ENCODE measurements around the gene COL13A1.

COL13A1 gene

DNA sequence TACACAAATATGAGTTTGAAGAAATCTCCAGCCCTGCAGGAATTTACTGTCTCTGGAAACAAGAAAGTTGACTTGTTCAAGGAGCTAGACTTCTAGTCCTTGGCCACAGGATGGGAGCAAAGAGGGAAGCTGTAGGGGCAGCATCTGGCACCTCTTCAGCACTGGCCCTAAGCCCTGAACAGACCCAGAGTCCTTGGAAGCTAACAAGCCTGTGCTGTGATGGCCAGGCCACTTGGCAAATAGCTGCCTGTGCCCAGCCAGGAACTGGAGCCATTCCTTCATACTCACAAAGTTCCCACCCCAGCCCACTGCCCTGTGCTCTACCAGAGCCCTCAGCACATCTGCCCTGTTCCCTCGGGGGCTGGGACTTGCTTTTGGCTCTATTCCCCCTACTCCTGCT is 9.4 kb upstream of the COL13A1 start:
- DNase-seq, result no peak

DNA sequence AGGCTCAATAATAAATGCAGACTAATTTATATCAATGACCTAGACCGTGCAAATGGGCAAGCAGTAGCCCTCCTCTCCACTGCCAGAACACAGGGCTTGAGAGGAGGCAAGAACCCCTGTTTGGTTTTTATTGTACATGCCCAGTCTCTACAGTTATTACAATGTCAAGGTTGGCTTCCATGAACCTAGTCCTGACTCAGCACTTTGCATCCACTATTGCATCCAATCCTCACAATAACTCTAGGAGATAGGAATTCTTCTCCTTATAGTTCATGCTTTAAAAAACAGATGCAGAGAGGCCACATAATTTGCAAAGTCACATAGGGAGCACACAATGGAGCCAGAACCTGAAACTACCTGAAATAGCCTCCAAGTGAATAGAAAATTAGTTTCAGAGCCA is 7.0 kb upstream of the COL13A1 start:
- DNase-seq, result no peak

DNA sequence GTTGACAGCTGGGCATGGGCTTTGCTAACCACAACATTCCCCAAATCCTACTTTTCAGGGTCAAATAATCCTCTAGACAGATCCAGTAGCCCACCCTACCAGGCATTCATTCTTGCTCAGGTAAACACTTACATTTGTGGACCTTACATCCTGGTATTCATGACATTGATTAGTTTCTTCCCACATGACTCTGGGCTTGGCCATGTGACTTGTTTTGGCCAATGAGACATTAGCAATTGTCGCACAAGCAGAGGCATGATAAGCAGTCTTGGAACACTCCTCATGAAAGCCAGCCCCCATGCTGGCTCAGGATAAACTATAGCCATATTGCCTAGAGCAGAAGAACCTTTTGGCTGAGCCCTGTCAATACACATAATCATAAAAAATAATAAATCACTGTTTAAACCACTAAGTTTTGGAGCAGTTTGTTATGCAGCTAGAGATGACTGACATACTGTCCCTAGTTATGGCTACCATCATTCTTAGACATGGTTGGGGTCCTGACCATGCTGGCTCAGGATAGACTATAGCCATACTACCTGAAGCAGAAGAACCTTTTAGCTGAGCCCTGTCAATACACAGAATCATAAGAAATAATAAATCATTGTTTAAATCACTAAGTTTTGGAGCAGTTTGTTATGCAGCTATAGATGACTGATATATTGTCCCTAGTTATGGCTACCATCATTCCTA is 6.3 kb upstream of the COL13A1 start:
- DNase-seq, result no peak

DNA sequence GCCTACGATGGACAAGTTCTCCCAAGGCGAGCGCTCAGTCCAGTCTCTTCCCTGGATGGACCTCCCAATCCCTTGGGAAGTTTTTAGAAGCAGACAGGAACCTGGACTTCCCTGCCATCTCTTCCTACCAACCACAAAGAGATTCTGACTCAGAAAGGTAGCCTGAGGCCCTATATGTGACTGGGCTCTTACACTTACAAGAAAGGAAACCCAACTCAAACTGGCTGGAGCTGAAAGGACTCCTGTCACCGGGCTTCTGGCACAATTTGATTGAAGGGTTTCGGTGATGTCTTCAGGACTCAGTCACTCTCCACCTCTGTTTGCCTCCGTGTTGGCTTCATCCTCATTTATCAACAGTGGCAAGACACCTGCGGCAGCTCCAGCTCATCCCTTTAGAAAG is 3.7 kb upstream of the COL13A1 start:
- DNase-seq, result no peak

DNA sequence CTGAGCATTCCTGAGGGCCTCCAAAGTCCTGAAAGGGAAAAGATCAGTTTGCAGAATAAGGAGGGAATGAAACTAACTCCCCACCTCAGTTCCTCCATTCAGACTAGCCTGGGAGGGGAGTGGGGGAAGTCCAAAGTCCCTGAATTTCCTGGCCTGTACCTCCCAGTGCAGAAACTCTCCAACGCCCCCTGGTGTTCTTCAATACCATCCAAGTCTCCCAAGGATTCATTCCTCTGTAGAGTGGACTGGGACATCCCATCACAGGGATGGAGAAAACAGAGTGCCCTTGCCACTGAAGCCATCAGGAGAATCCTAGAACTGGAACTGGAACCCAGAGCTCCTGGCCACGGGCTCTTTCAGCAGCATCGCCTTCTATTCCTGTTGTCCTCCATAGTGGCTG is 1.6 kb upstream of the COL13A1 start:
- peak; percentile 65 for DNase-seq

DNA sequence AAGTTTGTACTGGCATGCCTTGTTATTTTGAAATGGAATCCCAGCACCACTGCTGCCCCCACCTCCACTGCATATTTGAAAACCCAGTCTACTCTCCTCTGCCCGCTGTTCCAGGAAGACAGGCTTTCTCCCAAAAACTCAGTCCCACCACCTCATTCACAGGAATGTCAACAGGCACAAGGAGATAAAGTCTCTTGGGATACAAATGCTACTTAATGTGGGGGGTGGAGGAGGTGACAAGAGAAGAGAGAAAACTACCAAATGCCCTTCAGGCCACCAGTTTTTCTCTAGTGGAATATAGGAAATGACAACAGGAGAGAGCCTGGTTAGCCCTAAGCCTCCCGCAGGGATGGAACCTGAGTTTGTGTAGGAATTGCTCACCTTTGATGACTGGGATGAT is 1.0 kb upstream of the COL13A1 start:
- no peak for DNase-seq

DNA sequence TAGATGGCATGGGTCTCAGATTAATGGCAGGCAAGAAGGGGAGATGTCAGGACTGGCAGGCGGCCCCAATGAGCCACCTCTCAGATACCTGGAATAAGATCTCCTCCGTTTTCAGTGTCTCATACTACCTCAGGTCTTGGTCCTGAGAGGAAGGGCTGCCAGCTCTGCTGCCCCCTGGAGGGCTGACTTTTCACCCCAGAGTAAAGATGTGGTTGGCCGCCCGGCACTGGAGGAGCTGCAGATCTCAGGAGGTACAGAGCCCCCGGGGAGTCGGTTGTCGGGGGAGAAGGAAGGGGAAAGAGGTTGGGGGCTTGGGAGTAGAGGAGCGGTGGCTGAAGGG is 642 bp upstream of the COL13A1 start:
- no peak for DNase-seq

DNA sequence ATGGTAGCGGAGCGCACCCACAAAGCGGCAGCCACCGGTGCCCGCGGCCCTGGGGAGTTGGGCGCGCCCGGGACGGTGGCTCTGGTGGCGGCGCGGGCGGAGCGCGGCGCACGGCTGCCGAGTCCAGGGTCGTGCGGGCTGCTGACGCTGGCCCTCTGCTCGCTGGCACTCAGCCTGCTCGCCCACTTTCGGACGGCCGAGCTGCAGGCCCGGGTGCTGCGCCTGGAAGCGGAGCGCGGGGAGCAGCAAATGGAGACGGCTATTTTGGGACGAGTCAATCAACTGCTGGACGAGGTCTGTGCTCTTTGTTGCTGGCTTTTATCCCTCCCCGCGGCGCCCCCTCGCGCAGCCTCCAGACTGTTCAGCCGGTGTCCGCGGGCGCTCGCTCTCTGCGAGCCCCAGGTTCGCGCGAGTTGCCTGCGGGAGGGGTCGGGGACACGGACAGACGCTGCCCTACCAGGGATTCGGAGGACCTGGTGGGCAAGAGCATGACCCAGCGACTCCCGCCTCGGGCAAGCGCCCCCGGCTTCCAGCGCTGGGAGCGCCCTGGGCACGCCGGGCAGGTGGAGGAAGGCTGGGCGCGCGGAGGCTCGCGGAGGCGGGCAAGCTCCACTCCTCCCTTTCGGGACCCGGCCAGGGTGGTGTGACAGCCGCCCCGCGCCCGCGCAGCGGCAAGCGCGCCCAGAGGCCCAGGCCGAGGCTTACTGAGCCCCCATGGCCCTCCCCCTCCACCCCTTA is 887 bp downstream of the COL13A1 start:
- peak; percentile 91 for DNase-seq

DNA sequence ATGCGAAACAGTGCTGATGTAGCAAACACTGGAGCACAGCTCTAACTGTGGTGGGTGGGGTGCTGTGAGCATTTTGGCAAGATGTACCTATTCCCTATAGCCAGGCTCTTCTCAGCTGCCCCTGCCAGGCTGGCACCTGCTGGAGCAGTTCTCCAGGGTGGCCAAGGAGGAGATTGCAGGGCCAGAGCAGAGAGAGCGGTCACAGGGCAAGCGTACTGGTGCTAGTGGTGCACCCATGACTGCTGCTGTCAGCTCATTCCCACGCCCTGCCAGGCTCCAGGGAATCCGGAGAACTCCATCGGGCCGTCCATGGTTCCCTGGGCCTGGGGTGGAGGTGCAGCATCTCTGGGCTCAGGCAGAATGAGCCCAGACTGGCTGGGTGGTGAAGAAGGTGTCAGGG is 2.1 kb downstream of the COL13A1 start:
- peak; percentile 44 for DNase-seq

DNA sequence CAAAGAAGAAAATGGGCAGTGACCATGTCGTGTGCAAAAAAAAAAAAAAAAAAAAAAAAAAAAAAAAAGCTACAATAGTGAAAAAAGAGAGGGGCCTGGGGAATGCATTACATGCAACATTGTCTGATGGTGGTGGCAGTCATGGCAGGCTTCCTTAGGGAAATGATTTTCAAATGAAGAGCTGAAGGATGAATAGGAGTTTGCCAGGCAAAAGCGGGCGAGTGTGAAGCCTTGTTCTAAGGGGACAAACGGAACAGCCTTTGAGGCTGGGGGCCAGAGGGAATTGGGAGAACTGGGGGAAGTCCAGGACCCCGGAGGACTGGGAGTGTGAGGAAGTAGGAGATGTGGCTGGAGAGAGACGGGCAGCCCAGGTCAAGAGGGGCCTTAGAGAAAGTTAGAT is 3.1 kb downstream of the COL13A1 start:
- DNase-seq, result no peak

DNA sequence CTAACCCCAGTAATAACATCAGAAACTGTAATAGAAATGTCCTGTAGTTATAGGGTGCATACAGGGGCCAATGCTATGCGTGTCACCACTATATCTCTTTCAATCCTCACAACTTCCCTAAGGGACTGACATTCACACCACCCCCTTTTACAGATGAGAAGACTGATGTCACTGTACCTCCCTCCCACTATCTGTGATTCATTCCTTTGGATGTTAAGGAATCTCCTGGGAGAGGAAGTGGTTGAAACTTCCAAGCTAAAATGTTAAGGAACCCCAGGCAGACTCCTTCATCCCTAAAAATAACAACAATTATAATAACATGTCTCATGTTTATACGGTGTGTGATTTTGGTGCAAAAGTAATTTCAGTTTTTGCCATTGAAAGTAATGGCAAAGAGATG is 5.4 kb downstream of the COL13A1 start:
- DNase-seq, result no peak

DNA sequence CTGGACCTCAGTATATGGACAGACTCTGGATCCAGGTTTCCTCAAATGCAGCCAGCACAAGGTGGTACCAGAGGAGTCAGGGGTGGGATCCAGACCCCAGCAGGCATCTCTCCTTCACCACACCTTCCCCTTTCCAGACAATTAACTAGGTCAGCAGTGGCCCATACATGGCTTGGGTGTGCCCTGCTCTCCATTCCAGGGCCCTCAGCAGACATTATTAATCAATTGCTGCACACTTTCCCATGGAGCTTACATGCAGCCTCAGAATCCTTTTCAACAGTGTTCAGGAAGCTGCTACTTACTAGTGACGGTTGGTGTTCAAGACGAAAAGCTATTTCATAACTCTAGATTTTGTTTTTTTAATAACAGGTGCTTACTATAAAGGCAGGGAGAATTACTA is 6.0 kb downstream of the COL13A1 start:
- DNase-seq, result no peak

DNA sequence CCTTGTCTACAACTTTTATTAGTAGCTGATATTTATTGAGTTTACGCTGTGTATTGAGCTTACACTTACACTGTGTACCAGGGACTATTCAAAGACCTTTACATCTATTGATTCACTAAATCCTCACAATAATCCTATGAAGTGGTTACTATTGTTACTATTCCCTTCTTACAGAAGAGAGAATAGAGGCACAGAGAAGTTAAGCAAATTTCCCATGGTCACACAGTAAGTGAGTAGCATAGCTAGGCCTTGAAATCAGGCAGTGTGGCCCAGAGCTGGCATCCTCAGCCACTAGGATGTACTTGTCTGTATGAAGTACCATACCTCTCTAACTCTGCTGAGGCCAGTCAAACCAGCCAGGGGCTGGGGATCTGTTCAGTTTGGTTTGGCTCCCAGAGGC is 7.6 kb downstream of the COL13A1 start:
- no peak for DNase-seq

DNA sequence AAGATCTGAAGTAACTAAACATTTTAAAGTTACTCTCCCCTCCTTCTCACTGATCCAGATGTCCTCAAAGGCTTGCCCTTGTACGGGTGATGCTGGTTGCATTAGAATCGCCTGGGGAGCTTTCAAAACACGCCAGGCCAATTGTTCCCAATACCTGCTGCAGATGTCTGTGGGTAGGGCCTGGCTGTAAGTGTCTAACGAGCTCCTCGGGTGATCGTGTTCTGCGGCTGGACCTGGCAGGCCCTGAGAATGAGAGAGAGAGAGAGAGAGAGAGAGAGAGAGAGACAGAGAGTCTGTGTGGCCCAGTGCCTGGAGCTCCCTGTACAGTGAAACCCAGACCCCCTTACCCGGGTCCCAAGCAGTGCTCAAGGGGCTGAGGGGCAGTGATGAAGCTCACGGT is 8.4 kb downstream of the COL13A1 start:
- DNase-seq, result peak; percentile 39

DNA sequence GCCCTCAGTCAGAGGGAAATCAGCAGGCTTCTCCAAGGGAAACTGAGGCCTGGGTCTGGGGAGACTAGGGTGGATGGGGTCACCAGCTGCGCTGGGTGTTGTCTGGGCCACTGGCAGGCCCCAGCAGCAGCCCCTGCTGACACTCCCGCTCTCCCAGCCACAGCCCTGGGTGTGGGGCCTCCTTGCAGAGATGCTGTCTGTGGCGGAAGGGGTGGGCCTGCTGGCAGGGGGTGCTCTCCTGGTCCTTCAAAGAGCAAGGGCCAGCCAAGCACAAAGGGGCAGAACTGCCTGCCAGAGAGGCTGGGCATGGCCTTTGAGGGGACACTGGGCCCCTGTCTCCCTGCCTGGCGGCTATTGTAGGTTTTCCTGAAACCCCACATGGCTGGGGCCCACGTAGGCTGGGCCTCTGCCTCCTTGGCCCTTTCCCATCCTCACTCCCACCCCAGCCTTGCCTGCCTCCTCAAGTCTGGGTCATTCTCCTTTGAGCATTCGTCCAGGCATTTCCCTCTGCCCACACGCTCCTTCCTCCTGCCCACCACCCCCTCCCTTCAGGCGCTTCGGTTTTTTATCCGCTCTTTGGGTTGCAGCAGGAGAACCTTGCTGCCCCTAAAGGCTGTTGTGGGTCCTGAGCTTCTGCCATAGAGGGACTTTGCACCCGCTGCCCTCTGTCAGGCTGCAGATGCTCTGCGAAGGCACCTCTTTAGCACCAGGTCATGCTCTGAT is 9.1 kb downstream of the COL13A1 start:
- no peak for DNase-seq

DNA sequence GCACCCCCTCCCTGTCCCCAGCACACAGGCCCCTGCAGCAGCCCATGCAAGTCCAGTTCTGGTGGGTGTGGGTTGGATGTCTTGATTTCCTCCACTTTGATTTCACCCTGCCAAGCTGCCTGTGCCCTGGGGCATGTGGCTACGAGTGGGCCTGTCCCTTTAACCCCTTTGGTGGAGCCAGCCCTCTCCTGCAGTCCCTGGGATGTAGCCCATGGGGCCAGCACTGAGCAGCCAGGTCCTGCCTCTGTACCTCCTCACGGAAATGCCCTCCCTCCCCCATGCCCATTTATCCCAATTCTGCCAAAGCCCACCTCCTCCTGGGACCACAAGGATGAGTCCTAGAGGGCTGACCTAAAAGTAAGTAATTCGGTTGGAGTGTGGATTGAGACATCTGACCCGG is 11.9 kb downstream of the COL13A1 start:
- no peak for DNase-seq

DNA sequence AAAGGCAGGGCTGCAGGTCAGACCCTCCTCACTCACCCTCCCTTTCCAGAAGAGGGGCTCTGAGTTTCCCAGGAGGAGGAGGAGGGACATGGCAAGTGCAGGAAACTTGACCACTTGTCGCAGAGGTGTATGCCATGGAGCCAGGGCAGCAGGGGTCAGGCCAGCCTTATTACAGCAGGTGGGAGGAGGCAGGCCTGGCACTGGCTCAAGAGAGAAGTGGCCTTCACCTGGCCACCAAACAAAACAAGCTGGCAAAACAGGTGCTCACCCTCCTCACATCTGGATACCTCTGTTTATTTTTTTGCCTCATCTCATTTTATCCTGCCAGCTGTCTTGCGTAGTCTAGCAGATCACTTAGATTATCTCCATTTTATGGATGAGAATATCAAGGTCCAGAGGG is 12.5 kb downstream of the COL13A1 start:
- DNase-seq, result no peak

DNA sequence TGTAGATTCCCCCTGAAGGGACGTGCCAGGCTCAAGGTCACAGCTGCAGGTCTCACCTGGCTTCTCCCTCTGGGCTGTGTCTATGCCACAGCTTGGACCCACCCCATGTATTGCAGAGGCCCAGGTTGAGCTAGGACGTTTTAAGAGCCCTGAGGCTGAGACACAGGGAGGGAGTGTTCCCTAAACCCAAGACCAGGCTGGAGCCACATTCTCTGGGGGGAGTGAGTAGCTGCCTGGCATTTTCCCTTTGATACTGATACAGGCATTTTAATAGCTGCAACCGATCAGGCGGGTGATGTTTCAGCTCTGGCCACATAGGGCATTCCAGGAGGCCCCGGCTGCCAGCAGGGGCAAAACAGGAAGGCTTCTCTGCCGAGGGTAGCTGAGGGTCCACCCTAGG is 13.4 kb downstream of the COL13A1 start:
- DNase-seq, result no peak

DNA sequence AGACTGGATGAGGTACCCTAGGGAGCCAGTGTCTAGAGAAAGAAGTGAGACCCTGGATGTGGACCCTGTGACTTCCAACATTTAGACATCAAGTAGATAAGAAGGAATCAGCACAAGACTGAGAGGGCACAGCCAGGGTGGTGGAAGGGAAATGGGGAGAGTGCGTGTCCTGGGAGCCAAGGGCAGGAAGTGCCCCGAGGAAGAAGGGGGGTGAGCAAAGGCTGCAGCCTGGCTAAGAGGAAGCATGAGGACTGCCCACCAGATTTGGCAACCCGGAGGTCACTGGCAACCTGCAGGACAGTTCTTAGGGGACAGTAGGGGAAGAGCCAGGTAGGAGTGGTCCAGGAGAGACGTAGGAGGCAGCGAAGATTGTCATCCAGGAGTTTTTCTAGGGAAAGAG is 14.8 kb downstream of the COL13A1 start:
- DNase-seq, result no peak

DNA sequence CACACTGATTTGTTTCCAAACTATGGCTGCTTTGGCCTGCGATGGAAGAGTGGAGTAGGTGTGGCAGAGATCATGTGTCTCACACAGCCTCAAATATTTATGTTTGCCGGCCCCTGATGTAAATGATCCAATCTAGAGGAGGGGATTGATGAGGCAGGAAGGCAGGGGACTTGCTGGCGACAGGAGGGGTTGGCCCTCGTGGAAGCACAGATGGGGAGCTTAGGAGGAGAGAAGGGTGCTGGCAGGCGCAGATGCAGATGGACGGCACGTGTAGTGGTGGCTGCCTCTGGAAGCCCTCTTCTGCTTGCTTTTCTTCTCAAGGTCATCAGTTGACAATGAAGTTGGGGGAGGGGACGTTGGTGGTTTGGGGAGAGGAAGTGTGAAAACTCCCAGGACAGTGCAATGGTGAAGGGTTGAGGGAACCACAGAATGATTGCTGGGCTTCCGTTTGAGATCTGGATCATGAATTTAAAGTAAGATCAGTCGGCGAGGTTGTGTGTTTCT is 15.4 kb downstream of the COL13A1 start:
- no peak for DNase-seq

DNA sequence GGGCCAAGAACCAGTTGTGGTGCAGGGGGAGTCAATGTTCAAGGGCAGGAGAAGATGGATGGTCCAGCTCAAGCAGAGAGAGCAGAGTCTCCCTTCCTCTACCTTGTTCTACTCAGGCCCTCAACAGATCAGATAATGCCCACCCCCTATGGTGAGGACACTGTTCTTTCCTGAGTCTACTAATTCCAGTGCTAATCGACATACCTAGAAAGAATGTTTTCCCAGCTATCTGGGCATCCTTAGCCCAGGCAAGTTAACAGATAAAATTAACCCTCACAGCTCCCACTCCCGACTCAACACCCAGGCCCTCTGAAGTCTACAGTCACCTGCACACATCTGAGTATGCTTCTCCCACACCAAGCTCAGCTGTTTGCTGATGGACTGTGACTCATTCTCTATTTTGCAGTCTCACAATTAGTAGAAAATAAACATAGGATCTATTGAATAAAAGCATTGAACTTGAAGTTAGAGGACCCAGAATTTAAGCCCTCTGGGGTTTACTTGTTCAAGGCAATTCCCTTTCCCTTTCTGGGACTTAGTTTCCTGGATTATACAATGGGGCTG is 17.1 kb downstream of the COL13A1 start:
- DNase-seq, result no peak

DNA sequence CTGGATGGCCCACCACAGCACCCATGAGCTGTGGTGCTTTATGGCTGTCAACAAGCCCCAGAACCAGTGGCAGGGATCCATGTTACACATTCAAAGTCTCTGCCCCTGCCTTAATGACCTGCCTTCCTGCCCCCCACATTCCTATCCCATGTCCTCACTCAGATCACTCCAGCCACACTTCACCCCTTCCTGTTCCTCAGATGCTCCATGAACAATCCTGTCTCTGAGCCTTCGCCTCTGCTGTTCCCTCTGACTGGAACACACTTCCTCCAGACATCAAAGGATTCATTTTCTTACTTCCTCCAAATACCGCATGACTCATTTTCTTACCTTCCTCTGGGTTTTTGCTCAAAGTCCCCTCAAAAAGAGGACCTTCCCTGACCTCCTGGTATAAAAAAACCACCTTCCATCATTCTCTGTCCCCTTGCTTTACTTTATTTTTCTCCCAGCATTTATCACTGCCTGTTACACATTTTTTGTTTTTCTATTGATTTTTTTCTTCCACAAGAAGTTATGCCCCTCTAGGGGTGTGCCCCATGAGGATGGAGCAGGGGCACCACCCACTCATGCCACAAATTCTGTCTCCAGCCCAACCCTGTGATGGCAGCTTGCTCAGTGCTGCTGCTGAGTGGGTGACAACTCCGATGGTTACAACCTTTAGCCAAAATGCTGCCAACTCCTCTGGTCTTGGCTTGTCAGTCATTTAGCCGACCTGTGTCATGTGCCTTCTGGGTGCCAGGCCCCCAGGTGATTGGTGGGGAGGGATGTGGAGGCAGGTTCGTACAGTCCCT is 18.2 kb downstream of the COL13A1 start:
- DNase-seq, result no peak

DNA sequence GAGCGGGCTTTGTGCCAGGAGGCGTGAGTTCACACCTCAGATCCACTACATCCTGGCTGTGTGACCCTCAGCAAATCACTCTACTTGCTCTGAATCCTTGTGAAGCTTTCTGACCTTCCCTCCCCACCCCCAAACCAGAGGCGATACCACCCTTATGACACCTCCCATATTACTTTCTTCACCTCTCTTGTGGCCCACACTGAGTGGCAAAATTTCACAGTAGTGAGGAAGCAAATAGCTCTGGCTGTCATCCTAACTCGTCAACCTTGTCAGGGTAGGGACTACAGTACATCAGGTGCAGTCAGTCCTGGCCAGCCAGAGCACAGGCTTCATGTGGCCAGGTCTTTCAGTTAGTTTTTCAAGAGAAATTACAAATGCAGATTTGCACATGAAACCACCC is 19.1 kb downstream of the COL13A1 start:
- no peak for DNase-seq

Measured in retina (tissue), 1 donor.